ENCODE results near the gene KLC4. TPM values are rescaled to one million over a fixed set of nuclear protein-coding genes. Genes with fewer than 3 reads are reported as not detected.
A peak's percentile ranks its signal among the peaks of the same experiment; 100 is the strongest.

The KLC4 gene
- total RNA-seq, 1 donor from 2014 or later = 73.8 TPM

GRCh38 chr6:43074847-43075669, 15.6 kb downstream of the KLC4 start:
- no peak overlapping the region for H3K27ac Mint-ChIP-seq
- no peaks in the 10 kb centered on the region for H3K27me3 Mint-ChIP-seq
- H3K4me3 Mint-ChIP-seq (ENCODE audit: low read depth) = peak overlapping the region; percentile 35
- H3K9me3 Mint-ChIP-seq (ENCODE audit: low read depth) = no peaks in the 10 kb centered on the region
- no peak for TF ChIP-seq CTCF (IDR thresholded peaks at IDR 0.05; ENCODE audit: unreplicated experiment)
- H3K36me3 Mint-ChIP-seq (ENCODE audit: insufficient read depth) = peaks cover 5% of the 10 kb centered on the region
- DNase-seq (ENCODE audit: low spot score, unreplicated experiment) = no peak
- H3K4me1 Mint-ChIP-seq (ENCODE audit: low read depth) = peaks cover 15% of the 10 kb centered on the region

- Mint-ChIP-seq H3K27ac (peak within 1 kb of the TSS; percentile 92), H3K4me3 (ENCODE audit: low read depth) (peak within 1 kb of the TSS; percentile 88), H3K36me3 (ENCODE audit: insufficient read depth) (peaks cover 4% of the 10 kb centered on the region), H3K4me1 (ENCODE audit: low read depth) (peaks cover 15% of the 10 kb centered on the region), H3K27me3 (no peaks in the 10 kb centered on the region), H3K9me3 (ENCODE audit: low read depth) (no peaks in the 10 kb centered on the region)
- no peak for TF ChIP-seq CTCF (IDR thresholded peaks at IDR 0.05; ENCODE audit: unreplicated experiment)
- DNase-seq (ENCODE audit: low spot score, unreplicated experiment) = peak; percentile 80
Observed at GRCh38 chr6:43075670-43076463, 16.4 kb downstream of the KLC4 start, which contains the start of gene PTK7. TSS of gene PTK7 (plus strand) at chr6:43076314. CDS start at chr6:43076489, 175 bp downstream.

- Mint-ChIP-seq H3K27ac (peak overlapping the region; percentile 92), H3K9me3 (ENCODE audit: low read depth) (no peaks in the 10 kb centered on the region), H3K4me3 (ENCODE audit: low read depth) (peak overlapping the region; percentile 88), H3K27me3 (no peaks in the 10 kb centered on the region), H3K36me3 (ENCODE audit: insufficient read depth) (peaks cover 2% of the 10 kb centered on the region), H3K4me1 (ENCODE audit: low read depth) (peaks cover 15% of the 10 kb centered on the region)
- peak; percentile 51 for DNase-seq (ENCODE audit: low spot score, unreplicated experiment)
- TF ChIP-seq CTCF (IDR thresholded peaks at IDR 0.05; ENCODE audit: unreplicated experiment) = no peak
Observed at GRCh38 chr6:43076464-43077332, 17.3 kb downstream of the KLC4 start.

GRCh38 chr6:43077333-43077809, 17.9 kb downstream of the KLC4 start:
- H3K4me1 Mint-ChIP-seq (ENCODE audit: low read depth) = peaks cover 15% of the 10 kb centered on the region
- H3K27me3 Mint-ChIP-seq = no peaks in the 10 kb centered on the region
- peak overlapping the region; percentile 92 for H3K27ac Mint-ChIP-seq
- no peak for DNase-seq (ENCODE audit: low spot score, unreplicated experiment)
- no peak for TF ChIP-seq CTCF (IDR thresholded peaks at IDR 0.05; ENCODE audit: unreplicated experiment)
- no peaks in the 10 kb centered on the region for H3K36me3 Mint-ChIP-seq (ENCODE audit: insufficient read depth)
- peak overlapping the region; percentile 88 for H3K4me3 Mint-ChIP-seq (ENCODE audit: low read depth)
- no peaks in the 10 kb centered on the region for H3K9me3 Mint-ChIP-seq (ENCODE audit: low read depth)
